GM12801 (cell line): Measurements from ENCODE around the gene CXCL11.

ENCODE experiments used
- CTCF ChIP-seq: IDR thresholded peaks from one replicate; pipeline ENCODE4 v1.5.1; 2011; ENCODE audit warnings: control low read depth; ENCODE audit not compliant: insufficient read length; ENCODE audit errors: extremely low read depth

The CXCL11 gene

GRCh38 chr4:75989846-75990528, 45.9 kb downstream of the CXCL11 start:
- no peak for TF ChIP-seq CTCF

GRCh38 chr4:75985116-75985515, 50.8 kb downstream of the CXCL11 start:
- TF ChIP-seq CTCF, result no peak
